HT1080 (cell line): ENCODE measurements around the gene PLCL2. TPM values are rescaled to one million over a fixed set of nuclear protein-coding genes. Genes with fewer than 3 reads are reported as not detected.
A peak's percentile ranks its signal among the peaks of the same experiment; 100 is the strongest.
"Not testable (repeated sequence)": the region's sequence is repeated elsewhere in the genome, so short reads cannot be mapped to it uniquely, and the experiment has no call there.

Experiments used
- DNase-seq: peaks from one replicate; pipeline ENCODE4 v3.0.0-alpha.2; 2015; ENCODE audit warnings: low read depth
- total RNA-seq: library from RNA; depleted of rRNA; stranded (reverse); fragments of >200 nt; shearing (Covaris generic); gene quantifications from 2 replicates; pipeline ENCODE4 v1.2.3, GENCODE V29; 2014

The PLCL2 gene
- total RNA-seq, 1 experiment from 2014 or later, result 11.5 TPM

DNA sequence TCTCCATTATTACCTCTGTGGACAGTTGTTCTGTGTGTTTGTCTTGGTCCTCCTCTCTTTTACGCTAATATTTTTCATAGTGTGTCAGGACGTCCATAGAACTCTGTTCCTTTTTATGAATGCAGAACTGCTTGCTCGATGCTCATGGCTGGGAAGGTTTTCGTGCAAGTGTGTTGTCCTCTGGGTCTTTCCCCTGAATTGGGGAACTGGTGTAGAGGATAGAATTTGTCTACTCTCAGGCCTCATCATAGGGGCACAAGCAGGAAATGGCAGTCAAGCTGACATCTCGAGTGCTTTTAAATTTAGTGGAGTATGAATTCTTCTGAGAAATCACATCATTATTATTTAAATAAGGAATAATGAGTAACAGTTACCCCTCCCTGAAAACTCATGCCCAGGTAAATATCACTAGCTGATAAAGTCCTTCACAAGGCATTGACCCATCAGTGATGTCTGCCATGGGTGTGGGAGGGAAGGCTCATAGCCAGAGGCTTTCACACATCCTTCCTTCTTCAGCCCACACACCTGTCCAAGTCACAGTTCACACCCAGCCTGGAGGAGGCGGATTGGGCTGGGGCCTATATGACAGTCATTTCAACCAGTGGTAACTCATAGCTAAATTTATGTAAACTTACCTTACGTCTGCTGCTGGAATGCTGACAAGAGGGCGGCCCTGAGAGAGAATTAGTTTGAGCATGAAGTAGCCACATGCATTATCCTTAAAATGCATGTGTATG, 226.1 kb downstream of the PLCL2 start:
- DNase-seq, result no peak

DNA sequence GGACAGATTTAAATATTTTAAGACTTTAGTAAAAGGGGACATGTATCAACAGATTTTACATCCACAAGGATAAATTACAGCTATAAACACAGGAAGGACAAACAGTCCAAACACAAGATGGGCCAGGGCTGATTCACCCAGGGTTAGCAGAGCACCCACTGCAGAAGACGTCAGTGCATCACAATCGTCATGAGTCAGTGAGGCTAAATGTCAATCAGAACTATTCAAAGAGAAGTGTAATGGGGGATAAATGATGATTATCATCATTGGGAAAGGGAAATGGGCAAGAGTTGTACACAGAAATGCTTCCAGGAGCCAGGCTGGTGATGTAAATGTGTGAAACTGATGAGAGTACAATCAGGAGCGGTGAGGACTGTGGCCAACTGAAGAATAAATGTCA, 226.8 kb downstream of the PLCL2 start:
- DNase-seq, result peak; percentile 17

DNA sequence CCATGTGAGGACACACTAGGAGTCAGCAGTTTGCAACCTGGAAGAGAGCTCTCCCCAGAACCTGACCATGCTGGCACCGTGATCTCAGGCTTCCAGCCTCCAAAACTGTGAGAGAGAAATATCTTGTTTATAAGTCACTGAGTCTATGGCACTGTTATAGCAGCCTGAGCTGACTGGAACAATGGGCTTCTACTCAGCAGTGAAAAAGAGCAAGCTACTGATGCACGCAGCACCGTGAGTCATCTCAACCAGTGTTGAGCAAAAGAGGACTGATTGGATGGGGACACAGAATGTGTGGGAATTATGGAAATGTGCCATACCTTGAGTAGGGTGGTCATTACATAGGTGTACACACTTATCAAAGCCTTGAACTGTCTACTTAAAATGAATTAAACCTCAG, 230.4 kb downstream of the PLCL2 start:
- peak; percentile 63 for DNase-seq

DNA sequence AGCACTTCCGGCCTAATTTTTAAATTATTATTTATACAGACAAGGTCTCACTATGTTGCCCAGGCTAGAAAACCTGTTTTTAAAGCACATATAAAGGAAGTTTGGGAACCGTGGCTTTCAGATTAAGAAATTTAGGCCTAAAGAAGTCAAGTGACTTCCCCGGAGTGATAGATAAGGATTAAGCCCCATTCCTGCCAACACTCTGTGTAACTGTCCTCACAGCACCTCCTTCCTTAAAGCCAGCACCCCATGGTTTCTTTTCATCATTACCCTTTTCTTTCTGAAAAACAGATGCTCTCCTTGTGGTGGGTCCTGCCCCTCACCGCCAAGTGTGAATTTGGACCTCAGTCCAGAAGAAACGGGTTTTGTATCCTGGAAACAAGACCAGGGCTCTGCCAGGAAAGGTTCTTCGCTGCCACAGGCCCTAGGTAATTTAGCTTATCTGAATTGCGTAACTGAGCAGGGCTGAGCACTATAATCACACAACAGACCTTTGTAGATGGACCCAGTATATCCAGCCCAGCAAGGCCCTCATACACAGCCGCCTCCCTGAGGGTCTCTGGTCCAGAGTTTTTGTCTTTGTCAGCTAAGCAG, 231.3 kb downstream of the PLCL2 start:
- DNase-seq, result no peak

DNA sequence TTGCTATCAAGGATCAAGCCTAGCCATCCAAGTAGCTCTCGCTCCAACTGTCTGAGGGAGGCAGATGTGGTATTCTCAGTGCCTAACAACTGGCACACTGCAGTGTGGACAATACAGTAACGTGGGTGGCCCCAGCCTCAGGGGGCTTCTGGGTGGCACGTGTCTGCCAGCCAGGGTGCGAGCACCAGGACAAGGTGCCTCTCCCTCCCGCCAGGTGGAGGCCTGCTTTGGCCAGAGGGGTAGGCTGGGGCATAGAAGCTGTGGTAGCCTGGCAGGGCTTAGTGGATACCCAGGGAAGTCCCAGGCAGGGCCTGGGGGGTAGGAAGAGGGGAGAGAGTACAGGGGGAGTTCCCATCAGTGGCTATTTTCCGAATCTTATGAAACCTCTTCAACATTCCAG, 234.0 kb downstream of the PLCL2 start:
- DNase-seq, result no peak

DNA sequence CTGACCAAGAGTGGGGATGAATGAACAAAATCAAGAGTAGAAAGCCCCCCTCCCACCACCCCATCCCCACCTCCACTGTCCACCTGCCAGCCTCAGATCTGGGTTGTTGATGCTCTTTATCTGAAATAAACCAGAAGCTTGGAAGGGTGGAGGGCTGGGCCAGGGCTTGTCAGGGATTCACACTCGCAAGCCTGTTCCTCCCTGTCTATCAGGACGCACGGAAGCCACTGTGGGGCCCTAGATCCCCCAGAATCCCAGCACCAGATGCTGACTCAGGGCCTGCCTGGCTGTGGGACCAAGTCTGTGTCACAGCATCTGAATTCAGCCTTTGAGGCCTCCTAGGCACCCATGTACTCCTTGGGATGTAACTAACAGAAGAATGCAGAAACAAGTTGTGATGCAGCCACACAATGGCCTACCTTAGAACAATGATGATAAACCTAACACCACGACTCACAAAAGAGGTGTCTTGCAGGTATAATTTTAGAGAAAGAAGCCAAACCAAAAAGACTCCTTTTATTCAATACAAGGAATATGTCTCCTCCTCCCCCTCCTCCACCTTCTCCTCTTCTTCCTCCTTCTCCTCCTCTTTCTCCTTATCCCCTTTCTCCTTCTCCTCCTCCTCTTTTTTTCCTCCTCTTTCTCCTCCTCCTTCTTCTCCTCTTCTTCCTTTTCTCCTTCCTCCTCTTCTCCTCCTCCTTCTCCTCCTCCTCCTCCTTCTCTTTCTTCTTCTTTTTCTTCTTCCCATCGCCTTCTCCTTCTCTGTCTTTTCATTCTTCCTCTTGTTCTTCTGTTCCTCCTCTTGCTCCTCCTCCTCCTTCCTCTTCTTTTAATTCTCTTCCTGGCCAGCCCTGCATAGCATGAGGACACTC, 234.7 kb downstream of the PLCL2 start:
- no peak for DNase-seq

DNA sequence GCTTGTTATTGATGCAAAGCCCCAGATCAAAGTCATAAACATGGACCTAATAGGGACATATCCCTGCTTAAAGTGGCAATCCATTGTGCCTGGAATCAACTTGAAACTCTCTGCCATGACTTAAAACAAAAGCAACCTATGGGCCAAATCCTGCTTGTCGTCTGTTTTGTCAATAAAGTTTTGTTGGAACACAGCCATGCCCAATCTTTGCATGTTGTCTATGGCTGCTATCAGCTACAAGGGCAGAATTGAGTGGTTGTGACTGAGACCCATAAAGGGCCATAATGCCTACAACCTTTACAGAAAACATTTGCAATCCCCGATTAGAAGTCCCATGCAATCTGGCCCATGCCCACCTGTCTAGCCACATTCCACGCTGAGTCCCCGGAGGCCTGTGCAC, 235.4 kb downstream of the PLCL2 start:
- DNase-seq, result no peak

DNA sequence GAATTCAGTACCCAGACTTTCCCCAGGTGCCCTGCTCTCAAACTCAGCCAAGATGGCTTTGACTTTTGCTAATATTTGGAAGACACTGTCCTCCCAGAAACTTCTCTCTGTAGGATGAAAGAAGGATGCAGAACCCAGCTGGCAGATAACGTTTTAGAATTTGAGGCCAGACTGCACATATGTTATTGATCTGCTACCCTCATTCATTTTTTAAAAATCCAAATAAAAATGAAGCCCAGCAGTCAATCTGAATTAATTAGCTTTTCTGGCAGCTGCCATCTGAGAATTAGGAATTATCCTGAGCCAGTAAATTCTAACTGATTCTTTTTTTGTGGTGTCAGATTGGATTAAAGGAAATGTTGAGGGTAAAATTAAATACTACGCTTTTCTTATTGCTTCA, 236.6 kb downstream of the PLCL2 start:
- DNase-seq, result no peak

DNA sequence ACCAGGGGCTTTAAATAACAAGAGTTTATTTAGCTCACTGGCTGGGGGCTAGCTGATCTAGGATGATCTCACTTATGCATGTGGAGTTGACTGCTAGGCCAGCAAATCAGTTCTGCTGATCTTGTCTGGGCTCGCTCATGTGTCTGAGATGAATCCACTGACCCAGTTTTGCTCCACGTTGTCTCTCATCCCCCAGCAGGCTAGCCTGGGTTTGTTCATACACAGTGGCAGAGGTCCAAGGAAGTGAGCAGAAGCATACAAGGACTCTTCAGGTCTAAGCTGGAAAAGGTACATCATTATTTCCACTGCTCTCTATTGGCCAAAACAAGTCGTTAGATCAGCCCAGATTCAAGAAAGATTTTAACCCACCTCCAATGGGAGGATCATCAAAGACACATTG, 238.0 kb downstream of the PLCL2 start:
- DNase-seq, result no peak

DNA sequence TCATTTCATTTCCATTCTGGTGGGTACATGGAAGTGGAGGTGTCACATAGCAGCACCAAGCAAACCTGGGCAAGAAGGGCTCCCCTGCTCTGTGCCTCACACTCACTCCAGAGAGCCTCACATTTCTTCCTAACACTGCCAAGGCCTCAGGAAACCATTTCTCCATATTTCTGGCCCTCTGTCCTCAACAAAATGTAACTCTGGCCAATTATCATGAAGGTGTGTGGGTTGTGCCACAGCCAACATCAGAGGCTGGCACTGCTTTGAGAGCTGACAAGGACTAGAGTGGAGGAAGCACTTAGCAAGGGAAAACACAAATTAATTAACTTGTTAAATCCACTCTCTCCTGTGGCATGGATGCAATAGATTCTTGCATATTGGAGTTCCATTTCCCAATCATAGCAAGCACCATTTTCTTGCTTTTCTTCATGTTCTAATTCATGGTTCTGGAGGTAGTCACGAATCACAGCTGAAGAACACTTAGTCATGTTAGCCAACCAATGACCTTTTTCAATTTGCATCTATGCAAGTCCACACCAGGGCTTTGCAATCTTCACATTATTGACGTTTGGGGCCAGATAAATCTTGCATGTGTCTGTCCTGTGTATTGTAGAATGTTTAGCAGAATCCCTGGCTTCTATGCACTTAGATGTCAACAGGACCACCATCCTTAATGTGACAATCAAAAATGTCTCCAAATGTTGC, 241.1 kb downstream of the PLCL2 start:
- no peak for DNase-seq

DNA sequence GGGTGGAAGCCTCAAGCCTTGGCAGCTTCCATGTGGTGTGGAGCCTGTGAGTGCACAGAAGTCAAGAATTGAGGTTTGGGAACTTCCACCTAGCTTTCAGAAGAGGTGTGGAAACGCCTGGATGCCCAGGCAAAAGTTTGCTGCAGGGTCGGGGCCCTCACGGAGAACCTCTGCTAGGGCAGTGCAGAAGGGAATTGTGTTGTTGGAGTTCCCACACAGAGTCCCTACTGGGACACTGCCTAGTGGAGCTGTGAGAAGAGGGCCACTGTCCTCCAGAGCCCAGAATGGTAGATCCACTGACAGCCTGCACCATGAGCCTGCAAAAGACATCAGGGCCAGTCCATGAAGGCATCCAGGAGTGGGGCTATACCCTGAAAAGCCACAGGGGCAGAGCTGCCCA, 243.9 kb downstream of the PLCL2 start:
- not testable (repeated sequence) for DNase-seq

DNA sequence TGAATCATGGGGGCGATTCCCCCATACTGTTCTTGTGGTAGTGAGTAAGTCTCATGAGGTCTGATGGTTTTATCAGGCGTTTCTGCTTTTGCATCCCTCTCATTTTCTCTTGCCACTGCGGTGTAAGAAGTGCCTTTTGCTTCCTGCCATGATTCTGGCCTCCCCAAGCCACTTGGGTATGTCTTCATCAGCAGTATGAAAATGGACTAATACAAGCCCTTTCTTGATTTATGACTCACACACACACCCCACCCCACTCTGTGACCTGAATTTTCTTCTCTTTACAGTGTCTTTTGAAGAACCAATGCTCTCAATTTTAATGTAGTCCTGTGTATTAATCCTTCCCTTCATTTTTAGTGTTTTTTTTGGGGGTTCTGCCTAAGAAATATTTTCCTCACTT, 244.8 kb downstream of the PLCL2 start:
- DNase-seq, result no peak

DNA sequence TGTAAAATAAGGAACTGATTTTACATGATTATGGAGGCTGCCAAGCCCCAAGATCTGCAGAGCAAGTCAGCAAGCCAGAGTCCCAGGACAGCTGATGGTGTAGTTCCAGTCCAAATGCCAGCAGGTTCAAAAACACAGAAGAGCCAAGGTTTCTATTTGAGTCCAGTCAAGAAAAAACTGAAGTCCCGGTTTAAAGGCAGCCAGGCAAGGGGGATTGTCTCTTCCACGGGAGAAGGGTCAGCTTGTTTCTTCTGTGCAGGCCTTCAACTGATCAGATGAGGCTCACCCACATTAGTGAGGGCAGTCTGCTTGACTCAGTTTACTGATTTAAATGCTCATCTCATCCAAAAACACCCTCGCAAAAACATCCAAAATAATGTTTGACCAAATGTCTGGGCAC, 246.2 kb downstream of the PLCL2 start:
- DNase-seq, result no peak

DNA sequence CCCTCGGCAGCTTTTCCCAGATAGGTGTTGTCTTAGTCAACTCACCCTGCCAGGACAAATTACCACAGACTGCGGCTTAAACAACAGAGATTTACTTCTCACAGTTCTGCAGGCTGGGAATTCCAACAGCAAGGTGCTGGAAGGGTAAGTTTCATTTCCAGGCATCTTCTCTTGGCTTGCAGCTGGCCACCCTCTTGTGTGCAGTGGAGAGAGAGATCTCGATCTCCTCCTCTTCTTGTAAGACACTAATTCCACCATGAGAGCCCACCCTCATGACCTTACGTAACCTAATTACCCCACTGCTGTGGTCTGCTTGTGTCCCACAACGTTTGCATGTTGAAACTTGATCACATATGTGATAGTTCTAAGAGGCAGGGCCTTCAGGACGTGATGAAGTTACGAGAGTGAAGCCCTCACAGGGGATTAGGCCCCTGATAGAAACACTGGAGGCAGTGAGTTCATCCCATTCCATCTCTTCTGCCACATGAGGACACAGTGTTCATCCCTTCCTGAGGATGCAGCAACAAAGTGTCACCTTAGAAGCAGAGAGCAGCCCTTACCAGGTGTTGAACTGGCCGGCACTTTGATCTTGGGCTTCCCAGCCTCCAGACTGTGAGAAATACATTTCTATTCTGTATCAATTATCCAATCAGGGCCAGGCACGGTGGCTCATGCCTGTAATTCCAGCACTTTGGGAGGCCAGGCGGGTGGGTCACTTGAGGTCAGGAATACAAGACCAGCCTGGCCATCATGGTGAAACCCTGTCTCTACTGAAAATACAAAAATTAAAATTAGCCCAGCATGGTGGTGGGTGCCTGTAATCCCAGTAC, 247.7 kb downstream of the PLCL2 start:
- DNase-seq, result no peak

DNA sequence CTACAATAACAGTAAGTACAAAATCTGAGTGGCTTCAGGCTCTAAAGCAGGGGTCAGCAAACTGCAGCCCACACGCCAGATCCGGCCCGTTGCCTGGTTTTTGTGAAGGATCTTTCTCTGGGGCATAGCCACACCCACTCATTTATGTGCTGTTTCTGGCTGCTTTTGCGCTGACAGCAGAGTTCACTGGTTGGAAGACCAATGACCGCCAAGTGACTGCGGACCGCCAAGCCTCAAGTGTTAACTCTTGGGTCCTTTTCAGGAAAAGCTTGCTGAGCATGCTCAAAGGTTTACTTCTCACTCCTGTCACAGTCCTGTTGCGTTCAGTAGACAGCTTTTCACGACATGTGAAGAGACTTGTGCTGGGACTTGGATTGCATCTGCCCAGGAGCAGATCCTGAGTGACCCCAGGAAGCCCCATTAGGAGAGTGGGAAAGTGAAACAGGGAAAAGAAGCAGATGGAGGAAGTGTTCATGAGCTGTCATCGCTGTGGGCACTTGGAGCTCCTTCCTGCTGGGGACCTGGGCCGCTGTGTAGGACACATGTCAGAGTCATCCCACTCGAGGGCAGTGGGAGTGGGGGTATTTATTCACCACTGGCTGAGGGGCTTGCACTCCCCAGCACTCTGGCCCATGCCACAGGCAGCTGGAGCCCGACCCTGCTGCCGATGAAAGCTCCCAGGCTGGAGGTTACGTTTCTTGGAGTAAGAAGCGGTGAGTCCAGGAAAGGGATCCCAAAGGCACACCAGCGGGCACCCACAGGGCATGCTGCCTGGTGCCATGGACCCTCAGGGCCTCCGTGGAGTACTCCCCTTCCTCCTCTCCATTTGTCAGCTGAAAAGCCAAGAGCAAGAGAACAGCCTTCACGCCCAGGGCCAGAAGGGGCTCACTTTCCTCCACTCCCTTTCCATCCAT, 249.1 kb downstream of the PLCL2 start:
- no peak for DNase-seq

DNA sequence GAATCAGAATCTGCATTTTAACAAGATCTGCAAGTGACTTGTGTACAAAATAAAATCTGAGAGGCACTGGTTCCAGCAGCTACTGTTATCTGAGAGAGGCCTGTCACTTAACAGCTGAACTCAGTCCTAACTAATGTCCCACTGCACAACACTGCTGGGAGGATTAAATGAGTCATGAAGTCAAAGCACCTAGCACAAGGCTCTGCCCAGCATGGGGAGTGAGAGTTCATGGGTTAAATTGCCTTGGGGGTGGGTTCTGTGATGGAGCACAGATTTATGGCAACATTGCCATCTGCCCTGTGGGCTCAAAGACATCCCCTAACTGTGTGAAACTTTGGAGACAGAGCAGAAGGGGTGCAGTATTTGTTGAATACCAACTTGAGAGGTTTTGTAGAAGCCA, 250.9 kb downstream of the PLCL2 start:
- no peak for DNase-seq

DNA sequence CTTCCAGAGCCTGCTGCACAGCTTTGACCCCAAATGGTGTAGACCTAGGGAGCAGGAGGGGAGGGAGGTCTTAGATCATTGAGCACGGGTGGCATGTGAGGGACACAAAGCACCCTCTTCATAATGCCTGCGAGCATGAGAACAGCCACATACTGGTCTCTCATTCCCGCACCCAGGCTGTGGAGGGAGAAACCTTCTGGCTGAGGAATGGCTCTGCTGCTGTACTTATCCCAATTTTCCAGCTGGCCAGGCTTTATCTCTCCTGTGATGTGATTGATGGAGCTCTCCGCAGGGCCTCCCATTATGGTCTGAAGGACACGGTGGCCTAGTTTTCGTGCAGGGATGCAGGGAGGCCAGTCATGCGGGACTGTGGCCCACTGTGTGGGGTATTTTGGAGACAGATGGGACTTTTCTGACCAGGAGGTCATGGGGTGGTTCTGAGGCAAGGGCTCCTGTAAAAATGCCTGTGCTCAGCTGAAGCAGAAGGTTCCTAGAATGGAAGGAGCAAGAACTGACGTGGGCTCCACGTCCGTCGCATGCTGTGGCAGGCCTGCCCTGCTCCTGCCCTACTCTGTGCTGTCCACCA, 251.5 kb downstream of the PLCL2 start:
- DNase-seq, result no peak

DNA sequence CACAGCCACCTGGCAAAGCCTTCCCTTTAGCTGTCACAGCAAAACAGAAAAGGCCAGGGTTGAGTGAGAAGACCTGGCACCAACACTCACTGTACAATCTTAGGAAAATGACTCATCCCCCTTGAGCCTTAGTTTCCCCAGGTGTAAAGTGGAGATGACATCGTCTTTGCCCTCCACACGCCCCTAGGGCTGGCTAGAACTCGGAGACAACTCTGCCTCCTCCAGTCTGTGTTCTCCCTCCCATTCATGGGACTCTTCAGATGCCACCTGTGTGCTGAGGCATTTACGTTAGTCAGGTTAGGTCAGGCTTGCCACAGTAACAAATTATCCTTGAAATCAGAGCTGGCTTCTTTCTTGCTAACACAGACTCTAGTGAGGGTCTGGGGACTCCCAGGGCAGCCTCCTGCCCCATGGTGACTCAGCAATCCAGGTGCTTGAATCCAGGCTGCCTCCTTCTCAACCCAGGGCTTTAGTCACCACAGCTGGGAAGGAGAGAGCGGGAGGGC, 252.6 kb downstream of the PLCL2 start:
- peak; percentile 20 for DNase-seq
